Endothelial cell of umbilical vein (primary cell): Measurements from ENCODE around the gene GSTA1. TPM values are rescaled to one million over a fixed set of nuclear protein-coding genes. Genes with fewer than 3 reads are reported as not detected.

Source experiments
- BruUV-seq: library from RNA; stranded (reverse); fragments of 400-500 nt; replicated peaks from 2 replicates; lab custom pipeline; 2021; lab: Mats Ljungman, UMichigan
- CTCF ChIA-PET: fragments of 300-600, 350-600 bp; sonication (Branson Sonifier 250); formaldehyde crosslinking; loops from one replicate; lab custom pipeline; 2021; ENCODE audit warnings: antibody characterized with exemption, inconsistent platforms; lab: Charles Lee
- POLR2A ChIA-PET: fragments of 300-600, 350-600 bp; sonication (Branson Sonifier 250); formaldehyde crosslinking; loops from one replicate; lab custom pipeline; 2021; ENCODE audit warnings: antibody characterized with exemption, inconsistent platforms; lab: Charles Lee
- DNase-seq: peaks from one replicate; pipeline ENCODE4 v3.0.0-alpha.2; 2011; ENCODE audit warnings: low read depth, low spot score
- FAIRE-seq: peaks from 2 replicates; lab custom pipeline; 2011; peaks lifted over from hg19 to GRCh38; lab: Jason Lieb, UNC
- H2AFZ ChIP-seq: 2 replicates; pipeline ENCODE4 v1.6.0; 2012; ENCODE audit warnings: low read depth, low read length, control low read depth, inconsistent platforms
- H3K27ac ChIP-seq: 2 replicates; pipeline ENCODE4 v1.5.1; 2011; ENCODE audit warnings: low read depth, mild to moderate bottlenecking, control low read depth, low read length, moderate library complexity; ENCODE audit not compliant: insufficient read depth
- H3K27me3 ChIP-seq, 2 experiments: 2 replicates each; pipeline versions ENCODE4 v1.6.0 to v1.6.1; 2011; ENCODE audit warnings: low read length in 2 of 2, mixed read lengths in 1 of 2; ENCODE audit not compliant: control insufficient read depth in 2 of 2, insufficient read depth in 2 of 2
- H3K36me3 ChIP-seq, 2 experiments: 2 replicates in 1 of 2; 3 replicates in 1 of 2; pipeline ENCODE4 v1.5.1; 2011; ENCODE audit warnings: low read length in 2 of 2, mild to moderate bottlenecking in 1 of 2, moderate library complexity in 1 of 2; ENCODE audit not compliant: control insufficient read depth in 2 of 2, insufficient read depth in 2 of 2; ENCODE audit errors: extremely low read depth in 1 of 2
- H3K4me1 ChIP-seq: 3 replicates; pipeline ENCODE4 v1.5.1; 2011; ENCODE audit warnings: mild to moderate bottlenecking, low read length; ENCODE audit not compliant: control insufficient read depth, insufficient read depth; ENCODE audit errors: extremely low read depth
- H3K4me2 ChIP-seq: 2 replicates; pipeline ENCODE4 v1.6.1; 2011; ENCODE audit warnings: low read length, control low read depth, mixed read lengths; ENCODE audit not compliant: insufficient read depth
- H3K4me3 ChIP-seq, 3 experiments: fragments of 200-600 bp in 1 of 3; sonication (generic), shearing (Covaris generic) in 1 of 3; replicated peaks in 1 of 3; 2 replicates each; pipeline ENCODE4 v1.5.1; 2011 to 2016; ENCODE audit warnings: control low read depth in 3 of 3, low read length in 3 of 3, mild to moderate bottlenecking in 2 of 3, inconsistent platforms in 1 of 3, low read depth in 1 of 3, moderate library complexity in 1 of 3; ENCODE audit not compliant: insufficient read depth in 1 of 3
- H3K79me2 ChIP-seq: 2 replicates; pipeline ENCODE4 v1.6.0; 2012; ENCODE audit warnings: low read length, inconsistent platforms; ENCODE audit not compliant: control insufficient read depth, insufficient read depth
- H3K9ac ChIP-seq: replicated peaks from 2 replicates; pipeline ENCODE3; 2011; ENCODE audit warnings: low read length, control low read depth; ENCODE audit not compliant: insufficient read depth; ENCODE audit errors: extremely low read depth
- H3K9me1 ChIP-seq: replicated peaks from 3 replicates; pipeline ENCODE4 v1.6.0; 2011; ENCODE audit warnings: mild to moderate bottlenecking, low read length; ENCODE audit not compliant: control insufficient read depth, insufficient read depth; ENCODE audit errors: extremely low read depth
- H3K9me3 ChIP-seq: replicated peaks from 2 replicates; pipeline ENCODE4 v1.5.1; 2012; ENCODE audit warnings: low read length, inconsistent platforms; ENCODE audit not compliant: control insufficient read depth, insufficient read depth
- H4K20me1 ChIP-seq: replicated peaks from 2 replicates; pipeline ENCODE3; 2011; ENCODE audit warnings: mild to moderate bottlenecking, low read length; ENCODE audit not compliant: control insufficient read depth, insufficient read depth; ENCODE audit errors: extremely low read depth
- EZH2 ChIP-seq: IDR thresholded peaks from 2 replicates; pipeline ENCODE4 v1.6.1; 2012; ENCODE audit warnings: borderline replicate concordance, low read depth, mild to moderate bottlenecking, moderate library complexity, low read length, inconsistent platforms; ENCODE audit not compliant: severe bottlenecking
- FOS ChIP-seq: IDR thresholded peaks from 2 replicates; pipeline ENCODE4 v1.6.1; 2011; ENCODE audit warnings: mild to moderate bottlenecking, low read length, moderate library complexity, borderline replicate concordance; ENCODE audit not compliant: insufficient read depth
- GATA2 ChIP-seq: IDR thresholded peaks from 2 replicates; pipeline ENCODE4 v1.7.0; 2011; ENCODE audit warnings: low read depth, mild to moderate bottlenecking, moderate library complexity, mixed read lengths, low read length; ENCODE audit not compliant: insufficient read length, insufficient read depth
- JUN ChIP-seq: IDR thresholded peaks from 2 replicates; pipeline ENCODE4 v1.6.1; 2011; ENCODE audit warnings: borderline replicate concordance, low read depth; ENCODE audit not compliant: insufficient read length, insufficient read depth
- MYC ChIP-seq: IDR thresholded peaks from one replicate; pipeline ENCODE4 v1.6.1; 2011; ENCODE audit warnings: mild to moderate bottlenecking, low read depth, low read length
- POLR2A ChIP-seq: IDR thresholded peaks from 2 replicates; pipeline ENCODE4 v1.6.1; 2012; ENCODE audit warnings: low read depth, mild to moderate bottlenecking, control low read depth, low read length
- POLR2AphosphoS5 ChIP-seq: IDR thresholded peaks from 2 replicates; pipeline ENCODE4 v1.6.1; 2012; ENCODE audit warnings: low read depth, mild to moderate bottlenecking, control low read depth, low read length, moderate library complexity; ENCODE audit not compliant: insufficient read depth
- dilution Hi-C: fragments of 300-500 bp; cut with MboI; formaldehyde crosslinking; loops from one replicate; pipeline ENCODE4 v1.15.0; 2019; ENCODE audit warnings: low sequenced_read_pairs; ENCODE audit not compliant: extremely low pct_ligation_motif_present
- intact Hi-C: fragments of 100-400 bp; cut with micrococcal nuclease; formaldehyde crosslinking; loops from one replicate; pipeline ENCODE4 v1.10.0; 2022
- polyA plus RNA-seq, 4 experiments: library from polyadenylated mRNA; depleted of rRNA in 3 of 4; stranded (reverse) in 3 of 4; unstranded in 1 of 4; fragments of >200 nt; gene quantifications; 2 replicates each; pipeline versions ENCODE4 v1.2.1 to v1.2.3, GENCODE V29; 2011 to 2012; ENCODE audit warnings: missing spikeins in 1 of 4
- total RNA-seq: library from RNA; stranded (reverse); gene quantifications from 2 replicates; pipeline ENCODE4 v1.2.3, GENCODE V29; 2021
- TF ChIP-seq, protein P1 (sequence below): IDR thresholded peaks from 2 replicates; pipeline ENCODE4 v1.6.1; 2011; ENCODE audit not compliant: insufficient read depth, insufficient read length
- TF ChIP-seq, protein P2 (sequence below), 2 donors: IDR thresholded peaks; 1 replicate in 1 of 2; 2 replicates in 1 of 2; pipeline ENCODE4 v1.5.1; 2011; ENCODE audit warnings: low read length in 2 of 2, mild to moderate bottlenecking in 2 of 2, moderate library complexity in 2 of 2, control low read depth in 1 of 2, inconsistent platforms in 1 of 2, low read depth in 1 of 2; ENCODE audit not compliant: insufficient read depth in 1 of 2; ENCODE audit errors: extremely low read depth in 1 of 2

GSTA1 gene
- total and polyA plus RNA-seq, 2 donors (not counting 3 experiments of a cell fraction or from before 2014, with no cell fraction given), result not detected

DNA sequence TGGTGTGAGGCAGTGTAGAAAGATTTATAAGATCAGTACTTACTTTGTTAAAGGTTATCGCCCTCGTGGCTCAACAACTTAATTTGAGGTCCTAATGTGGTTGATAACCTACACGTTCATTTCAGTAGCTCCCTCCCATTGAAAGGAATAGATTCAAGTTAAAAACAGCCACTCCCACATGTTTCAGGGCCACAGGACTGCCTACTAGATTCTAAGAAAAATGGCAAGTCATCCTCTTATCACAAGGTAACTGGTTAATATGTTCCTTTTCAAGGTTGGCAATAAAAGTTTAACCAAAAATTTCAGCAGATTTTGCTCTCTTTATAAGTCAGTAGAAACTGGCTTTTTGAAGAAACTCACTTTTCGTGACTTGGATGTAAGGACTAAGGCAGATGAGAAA lies 57.4 kb downstream of the GSTA1 start:
- no peaks in the 10 kb centered on the region for H4K20me1 ChIP-seq
- H3K4me2 ChIP-seq, result no peak overlapping the region
- H3K27ac ChIP-seq, result no peak overlapping the region
- CTCF ChIA-PET, result no interaction called here
- H3K27me3 ChIP-seq, result no peaks in the 10 kb centered on the region
- no peak for DNase-seq
- no peak overlapping the region for H3K4me3 ChIP-seq
- H3K4me1 ChIP-seq, result no peaks in the 10 kb centered on the region
- no peaks in the 10 kb centered on the region for H3K9me3 ChIP-seq
- intact Hi-C loops (no loop called here), dilution Hi-C loops (no loop called here)
- no TSS peak for BruUV-seq
- H3K79me2 ChIP-seq, result no peaks in the 10 kb centered on the region
- TF ChIP-seq, protein P1, sequence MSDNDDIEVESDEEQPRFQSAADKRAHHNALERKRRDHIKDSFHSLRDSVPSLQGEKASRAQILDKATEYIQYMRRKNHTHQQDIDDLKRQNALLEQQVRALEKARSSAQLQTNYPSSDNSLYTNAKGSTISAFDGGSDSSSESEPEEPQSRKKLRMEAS, result no peak
- TF ChIP-seq JUN (no peak), POLR2A (no peak), EZH2 (no peak), POLR2AphosphoS5 (no peak), GATA2 (no peak), FOS (no peak), MYC (no peak)
- TF ChIP-seq, protein P2, sequence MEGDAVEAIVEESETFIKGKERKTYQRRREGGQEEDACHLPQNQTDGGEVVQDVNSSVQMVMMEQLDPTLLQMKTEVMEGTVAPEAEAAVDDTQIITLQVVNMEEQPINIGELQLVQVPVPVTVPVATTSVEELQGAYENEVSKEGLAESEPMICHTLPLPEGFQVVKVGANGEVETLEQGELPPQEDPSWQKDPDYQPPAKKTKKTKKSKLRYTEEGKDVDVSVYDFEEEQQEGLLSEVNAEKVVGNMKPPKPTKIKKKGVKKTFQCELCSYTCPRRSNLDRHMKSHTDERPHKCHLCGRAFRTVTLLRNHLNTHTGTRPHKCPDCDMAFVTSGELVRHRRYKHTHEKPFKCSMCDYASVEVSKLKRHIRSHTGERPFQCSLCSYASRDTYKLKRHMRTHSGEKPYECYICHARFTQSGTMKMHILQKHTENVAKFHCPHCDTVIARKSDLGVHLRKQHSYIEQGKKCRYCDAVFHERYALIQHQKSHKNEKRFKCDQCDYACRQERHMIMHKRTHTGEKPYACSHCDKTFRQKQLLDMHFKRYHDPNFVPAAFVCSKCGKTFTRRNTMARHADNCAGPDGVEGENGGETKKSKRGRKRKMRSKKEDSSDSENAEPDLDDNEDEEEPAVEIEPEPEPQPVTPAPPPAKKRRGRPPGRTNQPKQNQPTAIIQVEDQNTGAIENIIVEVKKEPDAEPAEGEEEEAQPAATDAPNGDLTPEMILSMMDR (IDR thresholded peaks at IDR 0.05; ENCODE audit: extremely low read depth in 1 of 2, insufficient read depth in 1 of 2, low read depth in 1 of 2, low read length in 2 of 2), result no peak
- POLR2A ChIA-PET, result no interaction called here
- H3K9me1 ChIP-seq, result no peaks in the 10 kb centered on the region
- no peak overlapping the region for H2AFZ ChIP-seq
- FAIRE-seq, result no peak
- H3K9ac ChIP-seq, result no peak overlapping the region
- no peaks in the 10 kb centered on the region for H3K36me3 ChIP-seq
